ENCODE data around the gene GSE1. TPM values are rescaled to one million over a fixed set of nuclear protein-coding genes. Genes with fewer than 3 reads are reported as not detected.

GSE1 gene
- polyA plus RNA-seq, 1 donor (not counting 4 experiments of a cell fraction or from before 2014, with no cell fraction given): 5.0 TPM

- no peaks in the 10 kb centered on the region for H3K27me3 ChIP-seq (ENCODE audit: control insufficient read depth, extremely low read depth, insufficient read depth, low read length)
- TF ChIP-seq, protein P1, sequence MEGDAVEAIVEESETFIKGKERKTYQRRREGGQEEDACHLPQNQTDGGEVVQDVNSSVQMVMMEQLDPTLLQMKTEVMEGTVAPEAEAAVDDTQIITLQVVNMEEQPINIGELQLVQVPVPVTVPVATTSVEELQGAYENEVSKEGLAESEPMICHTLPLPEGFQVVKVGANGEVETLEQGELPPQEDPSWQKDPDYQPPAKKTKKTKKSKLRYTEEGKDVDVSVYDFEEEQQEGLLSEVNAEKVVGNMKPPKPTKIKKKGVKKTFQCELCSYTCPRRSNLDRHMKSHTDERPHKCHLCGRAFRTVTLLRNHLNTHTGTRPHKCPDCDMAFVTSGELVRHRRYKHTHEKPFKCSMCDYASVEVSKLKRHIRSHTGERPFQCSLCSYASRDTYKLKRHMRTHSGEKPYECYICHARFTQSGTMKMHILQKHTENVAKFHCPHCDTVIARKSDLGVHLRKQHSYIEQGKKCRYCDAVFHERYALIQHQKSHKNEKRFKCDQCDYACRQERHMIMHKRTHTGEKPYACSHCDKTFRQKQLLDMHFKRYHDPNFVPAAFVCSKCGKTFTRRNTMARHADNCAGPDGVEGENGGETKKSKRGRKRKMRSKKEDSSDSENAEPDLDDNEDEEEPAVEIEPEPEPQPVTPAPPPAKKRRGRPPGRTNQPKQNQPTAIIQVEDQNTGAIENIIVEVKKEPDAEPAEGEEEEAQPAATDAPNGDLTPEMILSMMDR (optimal IDR thresholded peaks at IDR 0.05 in 1 of 3, IDR thresholded peaks at IDR 0.05 in 1 of 3, conservative IDR thresholded peaks at IDR 0.05 in 1 of 3; ENCODE audit: extremely low read depth in 1 of 3, insufficient read depth in 2 of 3, low read length in 3 of 3): no peak
- no peak for TF ChIP-seq EZH2 (IDR thresholded peaks at IDR 0.05; ENCODE audit: low read length)
- H3K9me1 ChIP-seq (ENCODE audit: control insufficient read depth, extremely low read depth, insufficient read depth, low read length): no peaks in the 10 kb centered on the region
- H3K4me2 ChIP-seq (ENCODE audit: control insufficient read depth, extremely low read depth, insufficient read depth, low read depth, low read length): no peak overlapping the region
- DNase-seq (ENCODE audit: low read depth, low spot score): no peak
- H3K79me2 ChIP-seq (ENCODE audit: control insufficient read depth, insufficient read depth, low read length): no peaks in the 10 kb centered on the region
- no peaks in the 10 kb centered on the region for H3K4me1 ChIP-seq (ENCODE audit: control insufficient read depth, extremely low read depth, insufficient read depth, low read length)
- peaks cover 6% of the 10 kb centered on the region for H4K20me1 ChIP-seq (ENCODE audit: control insufficient read depth, extremely low read depth, insufficient read depth, low read length)
- no peak for FAIRE-seq
- H3K9ac ChIP-seq (ENCODE audit: control insufficient read depth, extremely low read depth, insufficient read depth, low read length): no peak overlapping the region
- H2AFZ ChIP-seq (ENCODE audit: control insufficient read depth, low read length): no peak overlapping the region
- H3K4me3 ChIP-seq (ENCODE audit: control insufficient read depth in 2 of 3, extremely low read depth in 1 of 3, insufficient read depth in 2 of 3, low read depth in 1 of 3, low read length in 3 of 3): no peak overlapping the region
- H3K9me3 ChIP-seq (ENCODE audit: control insufficient read depth, low read depth, low read length): no peaks in the 10 kb centered on the region
- H3K27ac ChIP-seq (ENCODE audit: control insufficient read depth, insufficient read depth, low read length): no peak overlapping the region
- no peaks in the 10 kb centered on the region for H3K36me3 ChIP-seq (ENCODE audit: control insufficient read depth in 2 of 2, extremely low read depth in 1 of 2, insufficient read depth in 2 of 2, low read length in 2 of 2)
- dilution Hi-C loops (cut with MboI; ENCODE audit: extremely low pct_ligation_motif_present, low sequenced_read_pairs): no loop called here
Measured at GRCh38 chr16:85575920-85576319, 37.2 kb upstream of the GSE1 start.

DNA sequence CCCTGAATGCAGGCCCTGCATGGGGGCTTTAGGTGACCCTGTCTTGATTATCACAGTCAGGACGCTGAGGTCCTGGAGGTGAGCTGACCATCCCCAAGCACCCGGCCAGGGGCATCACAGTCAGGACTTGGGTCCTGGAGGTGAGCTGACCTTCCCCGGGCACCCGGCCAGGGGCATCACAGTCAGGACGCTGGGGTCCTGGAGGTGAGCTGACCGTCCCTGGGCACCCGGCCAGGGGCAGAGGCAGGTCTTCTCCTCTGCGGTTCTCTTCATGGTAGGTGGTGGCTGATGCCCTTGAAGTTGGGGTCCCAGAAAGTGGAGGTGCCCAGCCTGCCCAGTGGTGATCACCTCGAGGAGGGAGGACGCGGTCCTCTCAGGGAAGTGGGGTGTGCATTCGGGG, 36.2 kb upstream of the GSE1 start:
- Histone ChIP-seq H2AFZ (ENCODE audit: control insufficient read depth, low read length) (no peak overlapping the region), H4K20me1 (ENCODE audit: control insufficient read depth, extremely low read depth, insufficient read depth, low read length) (peaks cover 6% of the 10 kb centered on the region), H3K4me1 (ENCODE audit: control insufficient read depth, extremely low read depth, insufficient read depth, low read length) (no peaks in the 10 kb centered on the region), H3K4me3 (ENCODE audit: control insufficient read depth in 2 of 3, extremely low read depth in 1 of 3, insufficient read depth in 2 of 3, low read depth in 1 of 3, low read length in 3 of 3) (no peak overlapping the region), H3K36me3 (ENCODE audit: control insufficient read depth in 2 of 2, extremely low read depth in 1 of 2, insufficient read depth in 2 of 2, low read length in 2 of 2) (no peaks in the 10 kb centered on the region), H3K79me2 (ENCODE audit: control insufficient read depth, insufficient read depth, low read length) (no peaks in the 10 kb centered on the region), H3K9me3 (ENCODE audit: control insufficient read depth, low read depth, low read length) (no peaks in the 10 kb centered on the region), H3K4me2 (ENCODE audit: control insufficient read depth, extremely low read depth, insufficient read depth, low read depth, low read length) (no peak overlapping the region), H3K27me3 (ENCODE audit: control insufficient read depth, extremely low read depth, insufficient read depth, low read length) (peaks cover 8% of the 10 kb centered on the region), H3K27ac (ENCODE audit: control insufficient read depth, insufficient read depth, low read length) (no peak overlapping the region), H3K9ac (ENCODE audit: control insufficient read depth, extremely low read depth, insufficient read depth, low read length) (no peak overlapping the region), H3K9me1 (ENCODE audit: control insufficient read depth, extremely low read depth, insufficient read depth, low read length) (no peaks in the 10 kb centered on the region)
- dilution Hi-C loops (cut with MboI; ENCODE audit: extremely low pct_ligation_motif_present, low sequenced_read_pairs): no loop called here
- DNase-seq (ENCODE audit: low read depth, low spot score): no peak
- TF ChIP-seq, protein P1 (optimal IDR thresholded peaks at IDR 0.05 in 1 of 3, IDR thresholded peaks at IDR 0.05 in 1 of 3, conservative IDR thresholded peaks at IDR 0.05 in 1 of 3; ENCODE audit: extremely low read depth in 1 of 3, insufficient read depth in 2 of 3, low read length in 3 of 3): no peak
- no peak for TF ChIP-seq EZH2 (IDR thresholded peaks at IDR 0.05; ENCODE audit: low read length)
- FAIRE-seq: no peak

Measured in keratinocyte (primary cell).